ENCODE results near the gene IFT57. TPM values are rescaled to one million over a fixed set of nuclear protein-coding genes. Genes with fewer than 3 reads are reported as not detected.

Gene IFT57
- total RNA-seq, 1 experiment from 2014 or later: 32.1 TPM

- ChIA-PET POLR2A (no interaction called here), CTCF (no interaction called here)
- no peak for ATAC-seq
- no peak for DNase-seq (ENCODE audit: low spot score)
- Mint-ChIP-seq H3K4me3 (no peak overlapping the region), H3K27me3 (ENCODE audit: low read depth) (no peaks in the 10 kb centered on the region), H3K27ac (no peak overlapping the region), H3K9me3 (peaks cover 13% of the 10 kb centered on the region), H3K4me1 (no peaks in the 10 kb centered on the region; the same call in 1 of the 2 replicates), H3K36me3 (0 out of 2 replicates have a peak, but pooled peaks cover 10% of the 10 kb centered on the region)
- TF ChIP-seq CBFB (CRISPR knock-in tag; IDR thresholded peaks at IDR 0.05; ENCODE audit: low read depth) (no peak), FOXK1 (CRISPR knock-in tag; IDR thresholded peaks at IDR 0.05) (no peak), IRF2 (CRISPR knock-in tag; IDR thresholded peaks at IDR 0.05; ENCODE audit: borderline replicate concordance, low read depth) (no peak), JUN (CRISPR knock-in tag; IDR thresholded peaks at IDR 0.05) (no peak), PRRX2 (CRISPR knock-in tag; IDR thresholded peaks at IDR 0.05) (no peak)
Measured at GRCh38 chr3:108145578-108145977, 76.6 kb downstream of the IFT57 start.

DNA sequence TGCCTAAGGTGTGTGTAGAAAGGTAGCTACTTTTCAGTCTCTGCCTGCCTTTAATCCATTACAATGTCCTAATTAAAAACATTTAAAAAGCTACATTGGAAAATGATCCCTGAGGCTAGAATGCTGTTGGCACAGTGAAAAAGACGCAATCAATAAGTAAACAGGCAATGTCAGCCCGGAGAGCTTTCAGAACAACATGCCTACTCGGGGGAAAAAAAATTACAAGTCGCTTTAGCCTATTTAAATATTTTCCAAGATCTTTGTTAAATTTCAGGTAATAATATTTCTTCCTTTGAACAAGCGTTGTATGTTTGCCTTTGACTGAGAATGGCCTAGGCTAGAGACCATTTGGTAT, 84.8 kb downstream of the IFT57 start:
- Mint-ChIP-seq H3K4me3 (no peak overlapping the region), H3K27ac (peak overlapping the region; percentile 53; the same call in 1 of the 2 replicates), H3K27me3 (ENCODE audit: low read depth) (no peaks in the 10 kb centered on the region), H3K36me3 (no peaks in the 10 kb centered on the region), H3K4me1 (peaks cover 9% of the 10 kb centered on the region), H3K9me3 (peaks cover 11% of the 10 kb centered on the region)
- DNase-seq (ENCODE audit: low spot score): no peak
- CTCF ChIA-PET: no interaction called here
- POLR2A ChIA-PET: no interaction called here
- ATAC-seq: no peak
- no peak for TF ChIP-seq ATF1 (CRISPR knock-in tag; IDR thresholded peaks at IDR 0.05)
- no peak for TF ChIP-seq HMGA2 (CRISPR knock-in tag; IDR thresholded peaks at IDR 0.05)
- no peak for TF ChIP-seq FOXK1 (CRISPR knock-in tag; IDR thresholded peaks at IDR 0.05)
- no peak for TF ChIP-seq RORB (CRISPR knock-in tag; IDR thresholded peaks at IDR 0.05)
- no peak for TF ChIP-seq RELA (CRISPR knock-in tag; IDR thresholded peaks at IDR 0.05; ENCODE audit: borderline replicate concordance)
- no peak for TF ChIP-seq ZNF232 (CRISPR knock-in tag; IDR thresholded peaks at IDR 0.05)
- no peak for TF ChIP-seq E2F1 (CRISPR knock-in tag; IDR thresholded peaks at IDR 0.05)
- TF ChIP-seq SOX15 (CRISPR knock-in tag; IDR thresholded peaks at IDR 0.05): no peak
- no peak for TF ChIP-seq PRRX2 (CRISPR knock-in tag; IDR thresholded peaks at IDR 0.05)
- no peak for TF ChIP-seq NR1H2 (CRISPR knock-in tag; IDR thresholded peaks at IDR 0.05)
- no peak for TF ChIP-seq SP1 (CRISPR knock-in tag; conservative IDR thresholded peaks at IDR 0.05)
- TF ChIP-seq OVOL2 (CRISPR knock-in tag; IDR thresholded peaks at IDR 0.05; ENCODE audit: borderline replicate concordance): no peak
- TF ChIP-seq, protein P1, sequence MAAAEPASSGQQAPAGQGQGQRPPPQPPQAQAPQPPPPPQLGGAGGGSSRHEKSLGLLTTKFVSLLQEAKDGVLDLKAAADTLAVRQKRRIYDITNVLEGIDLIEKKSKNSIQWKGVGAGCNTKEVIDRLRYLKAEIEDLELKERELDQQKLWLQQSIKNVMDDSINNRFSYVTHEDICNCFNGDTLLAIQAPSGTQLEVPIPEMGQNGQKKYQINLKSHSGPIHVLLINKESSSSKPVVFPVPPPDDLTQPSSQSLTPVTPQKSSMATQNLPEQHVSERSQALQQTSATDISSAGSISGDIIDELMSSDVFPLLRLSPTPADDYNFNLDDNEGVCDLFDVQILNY (CRISPR knock-in tag; IDR thresholded peaks at IDR 0.05): no peak
- TF ChIP-seq, protein P2, sequence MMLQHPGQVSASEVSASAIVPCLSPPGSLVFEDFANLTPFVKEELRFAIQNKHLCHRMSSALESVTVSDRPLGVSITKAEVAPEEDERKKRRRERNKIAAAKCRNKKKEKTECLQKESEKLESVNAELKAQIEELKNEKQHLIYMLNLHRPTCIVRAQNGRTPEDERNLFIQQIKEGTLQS (CRISPR knock-in tag; conservative IDR thresholded peaks at IDR 0.05): no peak

- Mint-ChIP-seq H3K4me3 (no peak overlapping the region), H3K27me3 (ENCODE audit: low read depth) (no peaks in the 10 kb centered on the region), H3K27ac (peak overlapping the region; percentile 93), H3K36me3 (no peaks in the 10 kb centered on the region), H3K4me1 (peaks cover 9% of the 10 kb centered on the region), H3K9me3 (peaks cover 11% of the 10 kb centered on the region)
- DNase-seq (ENCODE audit: low spot score) (no peak), ATAC-seq (peak; percentile 28)
- POLR2A ChIA-PET: no interaction called here
- CTCF ChIA-PET: no interaction called here
- TF ChIP-seq, protein P3, sequence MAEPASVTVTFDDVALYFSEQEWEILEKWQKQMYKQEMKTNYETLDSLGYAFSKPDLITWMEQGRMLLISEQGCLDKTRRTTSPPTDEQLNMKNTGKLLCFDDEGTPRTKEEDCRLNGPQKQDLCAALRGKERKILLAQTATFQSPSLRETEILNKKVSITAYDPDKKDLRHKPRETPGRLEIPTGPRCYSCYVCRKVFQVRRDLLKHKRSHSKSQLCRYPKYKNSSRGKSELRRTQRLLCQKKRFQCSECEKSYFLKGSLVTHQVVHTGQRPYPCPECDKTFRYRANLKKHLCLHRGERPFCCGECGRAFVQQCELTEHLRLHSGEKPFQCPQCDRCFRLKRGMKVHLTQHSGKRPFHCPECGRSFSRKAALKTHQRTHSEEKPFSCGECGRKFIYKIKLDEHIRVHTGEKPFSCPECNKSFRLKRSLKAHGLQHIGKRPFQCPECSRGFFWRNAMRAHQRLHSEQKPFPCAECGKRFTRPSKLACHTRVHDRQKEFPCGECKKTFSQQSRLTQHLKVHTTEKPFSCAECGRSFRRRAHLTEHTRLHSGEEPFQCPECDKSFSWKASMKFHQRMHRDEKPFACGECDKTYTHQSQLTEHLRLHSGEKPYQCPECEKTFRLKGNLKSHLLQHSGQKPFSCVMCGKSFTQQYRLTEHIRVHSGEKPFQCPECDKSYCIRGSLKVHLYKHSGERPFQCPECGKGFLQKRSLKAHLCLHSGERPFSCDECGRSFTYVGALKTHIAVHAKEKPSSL (CRISPR knock-in tag; conservative IDR thresholded peaks at IDR 0.05): no peak
- no peak for TF ChIP-seq ZNF121 (CRISPR knock-in tag; IDR thresholded peaks at IDR 0.05)
- no peak for TF ChIP-seq E2F1 (CRISPR knock-in tag; IDR thresholded peaks at IDR 0.05)
- TF ChIP-seq ATF1 (CRISPR knock-in tag; IDR thresholded peaks at IDR 0.05): no peak
- no peak for TF ChIP-seq MYBL2 (CRISPR knock-in tag; IDR thresholded peaks at IDR 0.05)
- TF ChIP-seq, protein P4, sequence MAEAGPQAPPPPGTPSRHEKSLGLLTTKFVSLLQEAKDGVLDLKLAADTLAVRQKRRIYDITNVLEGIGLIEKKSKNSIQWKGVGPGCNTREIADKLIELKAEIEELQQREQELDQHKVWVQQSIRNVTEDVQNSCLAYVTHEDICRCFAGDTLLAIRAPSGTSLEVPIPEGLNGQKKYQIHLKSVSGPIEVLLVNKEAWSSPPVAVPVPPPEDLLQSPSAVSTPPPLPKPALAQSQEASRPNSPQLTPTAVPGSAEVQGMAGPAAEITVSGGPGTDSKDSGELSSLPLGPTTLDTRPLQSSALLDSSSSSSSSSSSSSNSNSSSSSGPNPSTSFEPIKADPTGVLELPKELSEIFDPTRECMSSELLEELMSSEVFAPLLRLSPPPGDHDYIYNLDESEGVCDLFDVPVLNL (CRISPR knock-in tag; IDR thresholded peaks at IDR 0.05; ENCODE audit: borderline replicate concordance, low read depth): no peak
- TF ChIP-seq, protein P5, sequence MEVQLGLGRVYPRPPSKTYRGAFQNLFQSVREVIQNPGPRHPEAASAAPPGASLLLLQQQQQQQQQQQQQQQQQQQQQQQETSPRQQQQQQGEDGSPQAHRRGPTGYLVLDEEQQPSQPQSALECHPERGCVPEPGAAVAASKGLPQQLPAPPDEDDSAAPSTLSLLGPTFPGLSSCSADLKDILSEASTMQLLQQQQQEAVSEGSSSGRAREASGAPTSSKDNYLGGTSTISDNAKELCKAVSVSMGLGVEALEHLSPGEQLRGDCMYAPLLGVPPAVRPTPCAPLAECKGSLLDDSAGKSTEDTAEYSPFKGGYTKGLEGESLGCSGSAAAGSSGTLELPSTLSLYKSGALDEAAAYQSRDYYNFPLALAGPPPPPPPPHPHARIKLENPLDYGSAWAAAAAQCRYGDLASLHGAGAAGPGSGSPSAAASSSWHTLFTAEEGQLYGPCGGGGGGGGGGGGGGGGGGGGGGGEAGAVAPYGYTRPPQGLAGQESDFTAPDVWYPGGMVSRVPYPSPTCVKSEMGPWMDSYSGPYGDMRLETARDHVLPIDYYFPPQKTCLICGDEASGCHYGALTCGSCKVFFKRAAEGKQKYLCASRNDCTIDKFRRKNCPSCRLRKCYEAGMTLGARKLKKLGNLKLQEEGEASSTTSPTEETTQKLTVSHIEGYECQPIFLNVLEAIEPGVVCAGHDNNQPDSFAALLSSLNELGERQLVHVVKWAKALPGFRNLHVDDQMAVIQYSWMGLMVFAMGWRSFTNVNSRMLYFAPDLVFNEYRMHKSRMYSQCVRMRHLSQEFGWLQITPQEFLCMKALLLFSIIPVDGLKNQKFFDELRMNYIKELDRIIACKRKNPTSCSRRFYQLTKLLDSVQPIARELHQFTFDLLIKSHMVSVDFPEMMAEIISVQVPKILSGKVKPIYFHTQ (CRISPR knock-in tag; IDR thresholded peaks at IDR 0.05): no peak
- TF ChIP-seq ZNF423 (CRISPR knock-in tag; IDR thresholded peaks at IDR 0.05): no peak
Measured at GRCh38 chr3:108136561-108137459, 85.4 kb downstream of the IFT57 start.
